ENCODE measurements around the gene MAPK9.

Gene MAPK9

GRCh38 chr5:180294913-180295555 lies 3.2 kb upstream of the MAPK9 start:
- DNase-seq (ENCODE audit: low spot score) = no peak

DNA sequence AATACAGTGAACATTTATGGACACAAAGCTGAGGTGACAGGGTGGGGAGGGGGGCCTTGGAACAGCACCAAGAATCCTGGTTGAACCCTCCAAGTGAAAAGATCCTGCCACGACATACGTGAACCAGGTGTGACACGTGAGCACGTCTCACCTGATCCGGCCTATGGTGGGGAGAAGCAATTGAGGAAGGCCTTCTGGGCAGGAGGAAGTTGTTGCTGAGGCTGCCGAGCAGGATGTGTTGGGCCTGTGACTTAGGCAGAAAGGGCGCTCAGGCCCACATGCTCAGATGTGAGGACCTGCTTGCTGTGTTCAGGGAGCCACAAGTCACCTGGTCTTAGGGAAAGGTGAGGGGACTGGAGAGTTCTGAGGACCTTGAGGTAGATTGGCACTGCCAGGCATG lies 2.5 kb upstream of the MAPK9 start:
- DNase-seq (ENCODE audit: low spot score) = no peak

DNA sequence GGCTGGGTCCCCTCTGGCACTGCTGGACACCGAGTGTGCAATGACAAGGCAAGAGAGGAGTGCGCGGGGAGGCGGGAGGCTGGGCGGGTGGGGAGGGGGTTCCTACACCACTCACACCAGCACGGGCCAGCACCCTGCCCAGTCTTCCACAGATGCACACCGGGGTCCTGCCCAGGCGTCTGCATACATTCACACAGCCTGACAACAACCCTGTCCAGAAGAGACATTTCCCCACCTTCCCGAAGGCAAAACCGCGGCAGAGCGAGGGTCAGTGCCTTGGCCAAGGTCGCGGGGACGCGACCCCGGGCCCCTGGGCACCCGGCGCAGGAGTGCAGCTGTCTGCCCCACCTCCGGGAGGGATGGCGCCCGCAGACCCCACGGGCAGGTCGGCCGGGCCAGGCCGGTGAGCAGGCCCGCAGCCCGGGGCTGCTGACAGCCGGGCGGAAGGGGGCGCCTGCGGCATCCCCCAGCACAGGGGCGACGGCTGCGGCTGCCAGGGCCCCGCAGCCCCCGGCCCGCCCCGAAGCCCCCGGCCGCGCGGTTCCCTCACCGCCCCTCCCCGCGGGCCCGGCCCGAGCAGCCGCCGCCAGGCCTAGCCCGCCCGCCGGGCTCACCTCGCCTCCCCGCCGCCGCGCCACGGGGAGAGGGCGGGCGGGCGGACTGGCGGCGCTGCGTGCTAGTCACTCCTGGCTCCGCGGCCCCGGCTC lies 496 bp downstream of the MAPK9 start:
- no peak for DNase-seq (ENCODE audit: low spot score)

DNA sequence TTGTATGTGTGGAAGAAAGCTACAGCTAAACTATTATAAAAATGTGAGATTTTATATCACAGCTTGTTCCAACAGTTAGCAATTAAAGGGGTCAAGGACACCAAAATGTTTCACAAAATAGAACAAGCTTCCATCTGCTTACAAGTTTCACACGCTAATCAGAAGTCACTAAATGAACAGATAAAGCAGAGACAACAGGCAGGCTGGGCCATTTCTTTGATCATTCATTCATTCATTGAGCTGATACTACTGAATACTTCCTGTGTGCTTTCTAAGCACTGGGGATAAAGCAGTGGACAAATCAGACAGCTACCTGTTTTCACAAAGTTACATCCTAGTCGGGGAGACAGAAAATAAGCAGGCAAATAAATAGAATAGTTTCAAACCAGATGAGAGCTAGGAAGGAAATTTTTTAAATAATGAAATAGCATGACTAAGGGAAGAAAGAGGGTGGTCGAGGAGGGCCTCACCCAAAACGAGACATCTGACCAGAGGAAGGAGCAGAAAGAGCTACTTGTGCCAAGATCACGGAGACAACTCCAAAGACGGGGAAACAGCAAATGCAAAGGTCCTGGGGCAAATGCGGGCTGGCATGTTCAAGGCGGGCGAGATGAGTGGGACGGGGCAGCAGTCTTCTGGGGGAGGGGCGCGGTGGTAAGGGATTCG lies 1.2 kb downstream of the MAPK9 start:
- DNase-seq (ENCODE audit: low spot score) = no peak

- no peak for DNase-seq (ENCODE audit: low spot score)
These were observed 1.9 kb downstream of the MAPK9 start for GRCh38 chr5:180289966-180290365.

- DNase-seq (ENCODE audit: low spot score) = no peak
These were observed 2.5 kb downstream of the MAPK9 start for GRCh38 chr5:180289433-180289832.

- DNase-seq (ENCODE audit: low spot score) = no peak
These were observed 4.0 kb downstream of the MAPK9 start for GRCh38 chr5:180287868-180288267.

GRCh38 chr5:180287404-180287803 lies 4.5 kb downstream of the MAPK9 start:
- DNase-seq (ENCODE audit: low spot score) = no peak

DNA sequence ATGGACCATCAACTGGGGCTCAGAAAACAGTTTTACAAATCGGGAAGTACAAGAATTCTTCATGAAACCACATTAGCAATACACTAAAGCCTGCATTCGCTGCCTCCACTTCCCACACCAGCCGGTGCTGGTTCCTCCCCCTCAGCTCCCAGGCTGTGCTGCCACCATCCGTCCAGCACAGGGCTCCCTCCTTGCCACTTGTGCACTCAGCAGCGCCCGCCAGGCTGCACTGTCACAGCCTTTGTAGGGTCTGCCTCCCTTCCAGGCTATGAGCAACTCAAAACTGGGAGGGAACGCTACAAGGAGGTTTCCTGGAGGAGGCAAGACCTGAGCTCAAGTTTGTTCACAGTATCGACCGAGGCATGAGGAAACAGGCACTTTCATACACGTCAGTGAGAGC lies 7.7 kb downstream of the MAPK9 start:
- DNase-seq (ENCODE audit: low spot score) = no peak

DNA sequence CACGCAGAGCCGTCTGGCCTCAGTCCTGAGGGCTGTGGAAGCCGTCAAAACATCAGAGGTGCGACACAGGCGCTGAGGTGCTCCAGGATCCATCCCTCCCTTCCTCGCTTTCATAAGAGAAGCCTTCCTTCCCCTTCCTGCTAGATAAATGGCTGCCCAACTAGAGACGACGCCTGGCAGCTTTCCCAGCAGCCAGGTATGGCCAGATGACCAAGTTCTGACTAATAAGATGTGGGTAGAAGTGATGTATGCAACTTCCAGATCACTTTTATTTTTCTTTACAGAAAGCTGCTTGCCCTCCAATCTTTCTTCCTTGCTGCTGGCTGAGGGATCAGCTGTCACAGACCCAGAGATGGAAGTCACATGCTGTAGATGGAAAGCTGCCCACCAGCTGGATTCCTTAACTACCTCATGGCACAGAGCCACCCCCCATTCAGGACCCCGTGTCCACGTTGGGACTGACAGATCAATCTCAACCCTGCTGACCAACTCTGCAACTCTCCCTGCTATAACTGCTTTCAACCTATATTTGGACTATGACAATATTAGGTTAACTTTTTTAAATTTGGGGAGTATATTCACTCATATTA lies 8.8 kb downstream of the MAPK9 start:
- DNase-seq (ENCODE audit: low spot score) = no peak

DNA sequence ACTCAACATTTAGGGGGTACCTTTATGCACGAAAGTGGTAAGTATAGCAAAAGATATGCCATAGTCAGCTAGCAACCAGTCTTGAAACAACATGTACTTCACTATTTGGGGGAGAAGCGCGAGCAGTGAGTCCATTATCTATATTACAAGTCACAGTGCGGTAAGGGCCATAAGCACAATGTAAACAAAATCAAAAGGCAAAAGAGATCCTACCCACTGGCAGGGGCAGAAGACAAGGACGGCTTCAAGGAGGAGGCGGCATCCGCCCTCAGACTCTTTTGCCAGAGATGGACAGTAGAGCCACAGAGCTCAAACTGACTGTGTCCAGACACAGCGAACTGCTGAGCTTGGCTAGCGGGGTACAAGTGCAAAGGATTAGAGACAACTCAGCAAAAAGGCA lies 9.6 kb downstream of the MAPK9 start:
- DNase-seq (ENCODE audit: low spot score) = no peak

- DNase-seq (ENCODE audit: low spot score) = no peak
These were observed 10.2 kb downstream of the MAPK9 start for GRCh38 chr5:180281706-180282105.

DNA sequence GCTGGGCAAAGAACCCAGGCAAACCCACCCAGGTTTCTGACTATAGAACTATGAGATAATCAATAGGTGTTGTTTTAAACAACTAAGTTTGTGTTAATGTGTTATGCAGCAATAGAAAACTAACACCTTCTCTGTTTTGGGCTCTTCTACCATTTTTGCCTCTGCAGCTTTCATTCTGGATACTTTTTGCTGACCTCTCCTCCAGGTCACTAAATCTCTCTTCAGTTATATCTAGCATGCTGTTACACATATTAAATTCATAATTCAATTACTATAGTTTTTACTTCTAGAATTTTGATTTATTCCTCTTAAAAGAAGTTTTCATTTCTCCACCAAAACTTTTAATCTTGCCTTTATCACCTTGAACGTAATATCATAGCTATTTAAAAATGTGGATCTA lies 17.2 kb downstream of the MAPK9 start:
- no peak for DNase-seq (ENCODE audit: low spot score)

GRCh38 chr5:180271221-180271620 lies 20.7 kb downstream of the MAPK9 start:
- no peak for DNase-seq (ENCODE audit: low spot score)

DNA sequence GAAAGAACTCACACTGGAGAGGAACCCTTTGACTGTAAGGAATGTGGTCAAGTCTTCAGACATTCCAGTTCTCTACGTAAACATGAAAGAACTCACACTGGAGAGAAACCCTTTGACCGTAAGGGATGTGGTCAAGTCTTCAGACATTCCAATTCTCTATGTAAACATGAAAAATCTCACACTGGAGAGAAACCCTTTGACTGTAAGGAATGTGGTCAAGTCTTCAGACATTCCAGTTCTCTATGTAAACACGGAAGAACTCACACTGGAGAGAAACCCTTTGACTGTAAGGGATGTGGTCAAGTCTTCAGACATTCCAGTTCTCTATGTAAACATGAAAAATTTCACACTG lies 32.6 kb downstream of the MAPK9 start:
- no peak for DNase-seq (ENCODE audit: low spot score)

GRCh38 chr5:180253036-180253824 lies 38.7 kb downstream of the MAPK9 start:
- DNase-seq (ENCODE audit: low spot score) = no peak

- no peak for DNase-seq (ENCODE audit: low spot score)
These were observed 40.0 kb downstream of the MAPK9 start for GRCh38 chr5:180251887-180252286.

- peak; percentile 60 for DNase-seq (ENCODE audit: low spot score)
These were observed 40.7 kb downstream of the MAPK9 start for GRCh38 chr5:180251141-180251540.

GRCh38 chr5:180250329-180250728 lies 41.6 kb downstream of the MAPK9 start:
- no peak for DNase-seq (ENCODE audit: low spot score)

- no peak for DNase-seq (ENCODE audit: low spot score)
These were observed 50.3 kb downstream of the MAPK9 start for GRCh38 chr5:180241600-180241999.

DNA sequence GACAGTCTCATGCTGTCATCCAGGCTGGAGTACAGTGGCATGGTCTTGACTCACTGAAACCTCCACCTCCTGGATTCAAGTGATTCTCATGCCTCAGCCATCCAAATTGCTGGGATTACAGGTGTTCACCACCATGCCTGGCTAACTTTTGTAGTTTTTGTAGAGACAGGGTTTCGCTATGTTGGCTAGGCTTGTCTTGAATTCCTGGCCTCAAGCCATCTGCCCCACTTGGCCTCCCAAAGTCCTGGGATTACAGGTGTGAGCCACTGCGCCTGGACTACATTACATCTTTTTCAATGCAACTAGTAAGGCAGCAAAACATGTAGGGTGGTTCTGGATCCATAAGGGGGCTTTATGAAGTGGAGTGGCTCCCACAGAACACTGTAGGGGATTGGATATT lies 53.3 kb downstream of the MAPK9 start:
- no peak for DNase-seq (ENCODE audit: low spot score)

DNA sequence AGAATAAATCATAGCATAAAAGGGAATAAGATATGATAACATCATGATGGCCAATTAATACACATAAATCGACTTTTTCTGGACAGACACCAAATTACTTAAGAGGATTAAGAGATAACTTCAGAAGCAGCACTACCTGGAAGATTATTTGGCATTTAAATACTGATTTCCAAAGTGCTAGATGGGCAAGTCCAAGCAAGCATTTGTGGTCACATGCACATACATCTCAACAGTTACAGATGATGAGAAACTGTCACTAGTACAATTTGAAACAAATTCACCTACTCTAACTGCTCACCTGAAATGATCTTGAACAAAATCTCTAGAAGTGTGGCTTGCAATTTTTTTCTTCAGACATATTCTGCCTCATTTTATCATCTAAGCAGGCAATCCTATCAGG lies 56.0 kb downstream of the MAPK9 start:
- DNase-seq (ENCODE audit: low spot score) = no peak

Data from D341Med (cell line).